NCI-H2196 treated with DMSO at 0.1 percent for 48 hours (cell line): ENCODE data around the gene TRIM6.
"Not testable (repeated sequence)": the region's sequence is repeated elsewhere in the genome, so short reads cannot be mapped to it uniquely, and the experiment has no call there.

Experiments used
- DNase-seq: peaks from one replicate; lab custom pipeline; 2025; ENCODE audit not compliant: unreplicated experiment; lab: John Stamatoyannopoulos, UW

The TRIM6 gene

GRCh38 chr11:5596607-5597201, at the start of gene TRIM6:
TRIM6 (plus strand) TSS chr11:5596637; CDS start chr11:5596898, 261 bp downstream.
- DNase-seq = no peak

GRCh38 chr11:5547982-5548381, 48.5 kb upstream of the TRIM6 start:
- no peak for DNase-seq

- no peak for DNase-seq
Measured at GRCh38 chr11:5548440-5548839, 48.0 kb upstream of the TRIM6 start, which contains the start of gene OR52H1. OR52H1 (minus strand) TSS chr11:5548540; CDS start chr11:5545505, 3,035 bp downstream.

DNA sequence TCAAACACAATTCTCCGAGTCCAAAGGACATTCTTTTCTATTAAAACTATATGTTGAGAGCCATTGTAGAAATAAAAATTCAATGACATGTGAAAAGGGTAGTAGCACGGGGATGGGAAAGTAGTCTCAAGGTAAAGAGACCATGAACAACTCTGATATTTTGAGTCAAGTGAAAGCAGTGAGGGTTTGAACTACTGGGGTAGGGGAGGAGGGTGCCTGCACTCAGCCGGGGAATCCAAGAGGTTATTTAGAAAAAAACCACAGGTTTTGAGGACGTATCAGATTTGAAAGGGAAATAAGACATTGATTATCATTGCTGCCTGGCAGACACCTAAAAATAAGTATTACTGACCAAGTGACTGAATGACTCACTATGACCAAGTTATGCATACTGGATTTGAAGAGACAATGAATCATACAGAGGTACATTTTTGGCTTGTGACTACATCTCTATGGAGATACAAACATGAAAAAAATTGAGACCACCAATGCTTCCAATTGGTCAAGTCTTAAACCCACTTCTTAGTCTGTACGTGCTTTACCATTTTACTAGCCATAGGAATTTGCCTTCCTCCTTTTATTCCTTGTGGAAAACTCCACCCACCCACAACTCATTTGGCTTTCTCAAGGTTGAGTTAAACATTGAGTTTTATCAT, 45.9 kb upstream of the TRIM6 start:
- DNase-seq = no peak

DNA sequence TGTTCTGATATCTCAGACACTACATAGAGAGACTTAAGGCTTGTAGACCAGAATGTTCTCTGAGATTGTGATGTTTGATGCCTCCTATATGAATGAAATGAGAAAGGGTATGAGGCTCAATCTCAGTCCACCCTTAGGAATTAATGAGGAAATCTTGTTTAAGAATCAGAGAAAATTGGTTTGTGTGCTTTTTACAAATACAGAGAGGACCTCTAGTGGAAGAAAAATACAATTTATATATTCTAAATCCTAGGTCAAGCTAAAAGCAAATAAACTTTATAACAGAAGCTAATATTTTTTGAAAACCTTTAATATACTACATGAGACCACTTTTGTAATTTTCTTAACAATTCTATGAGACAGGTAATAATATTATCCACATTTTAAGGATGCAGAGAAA, 43.1 kb upstream of the TRIM6 start:
- DNase-seq = no peak

GRCh38 chr11:5556596-5557188, 39.7 kb upstream of the TRIM6 start:
- DNase-seq = no peak

DNA sequence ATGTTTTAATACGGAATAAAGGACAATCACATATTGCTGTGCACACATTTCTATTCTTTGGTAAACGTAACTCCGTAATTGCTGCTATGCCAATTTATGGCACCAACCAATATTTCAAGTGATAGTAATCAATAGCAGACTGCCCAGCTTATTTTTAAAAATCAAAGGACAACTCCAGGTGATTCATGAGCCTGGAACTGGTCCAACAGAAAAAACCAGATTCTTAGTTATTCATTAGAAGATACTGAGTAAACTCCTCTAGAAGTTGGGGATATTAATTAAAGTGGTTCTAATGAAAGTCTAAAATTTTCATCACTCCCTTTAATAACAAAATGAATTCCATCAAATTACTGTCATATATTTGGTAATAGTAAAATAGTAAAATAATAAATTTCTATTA, 38.7 kb upstream of the TRIM6 start:
- DNase-seq = no peak

- DNase-seq = no peak
Measured at GRCh38 chr11:5564259-5565019, 32.0 kb upstream of the TRIM6 start.

DNA sequence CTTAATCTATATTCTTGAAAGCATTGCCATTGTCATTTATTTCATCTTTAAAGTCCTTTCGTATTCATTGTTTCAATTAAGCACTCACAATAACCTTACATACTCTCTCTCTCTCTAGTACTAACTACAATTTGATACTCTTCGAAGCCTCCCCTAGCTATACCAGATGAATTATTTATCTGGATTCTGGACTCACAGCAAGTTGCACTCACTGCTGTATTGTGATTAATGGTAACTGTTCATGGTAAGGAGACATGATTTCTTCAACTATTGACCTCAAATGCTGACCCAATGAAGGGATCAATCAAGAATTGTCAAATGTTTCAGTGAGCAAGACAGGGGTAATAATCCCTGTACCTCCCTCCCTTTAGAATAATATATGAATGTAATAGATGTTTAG, 21.8 kb upstream of the TRIM6 start:
- DNase-seq = no peak

DNA sequence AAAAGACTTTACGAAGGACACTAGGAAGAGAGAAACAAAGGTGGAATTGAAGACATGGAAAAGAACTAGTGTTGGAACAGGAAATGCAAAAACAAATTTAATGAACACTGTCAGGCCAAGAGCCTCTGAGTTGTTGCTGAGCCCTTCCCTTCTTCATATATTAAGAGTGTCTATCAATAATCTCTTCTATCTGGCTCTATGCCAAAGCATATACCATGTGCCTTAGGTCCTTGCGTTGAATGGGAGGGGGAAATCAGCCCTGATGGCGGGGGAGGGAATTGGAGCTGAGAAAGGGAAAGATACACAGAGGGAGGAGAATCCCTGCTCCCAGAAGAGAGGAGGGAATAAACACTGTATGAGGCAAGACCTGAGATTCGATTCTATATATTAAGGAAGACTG, 21.3 kb upstream of the TRIM6 start:
- DNase-seq = no peak

DNA sequence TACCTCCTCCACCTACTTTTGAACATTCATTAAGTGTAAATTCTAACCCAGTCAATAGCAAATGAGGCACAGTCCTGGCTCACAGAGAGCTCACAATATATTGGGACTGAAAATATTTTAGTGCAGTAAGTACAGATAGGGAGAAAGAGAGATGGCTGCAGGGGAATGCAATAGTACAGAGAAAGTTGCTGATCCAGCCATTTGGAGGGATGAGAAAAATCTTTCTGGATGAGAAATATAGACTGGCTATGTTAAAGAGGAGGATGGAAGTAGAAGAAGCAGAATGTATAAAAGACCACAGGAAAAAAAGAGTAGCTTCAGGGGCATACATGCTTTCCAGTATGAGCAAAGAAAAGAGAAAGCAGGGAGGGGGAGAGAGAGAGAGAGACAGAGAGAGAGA, 19.3 kb upstream of the TRIM6 start:
- no peak for DNase-seq

DNA sequence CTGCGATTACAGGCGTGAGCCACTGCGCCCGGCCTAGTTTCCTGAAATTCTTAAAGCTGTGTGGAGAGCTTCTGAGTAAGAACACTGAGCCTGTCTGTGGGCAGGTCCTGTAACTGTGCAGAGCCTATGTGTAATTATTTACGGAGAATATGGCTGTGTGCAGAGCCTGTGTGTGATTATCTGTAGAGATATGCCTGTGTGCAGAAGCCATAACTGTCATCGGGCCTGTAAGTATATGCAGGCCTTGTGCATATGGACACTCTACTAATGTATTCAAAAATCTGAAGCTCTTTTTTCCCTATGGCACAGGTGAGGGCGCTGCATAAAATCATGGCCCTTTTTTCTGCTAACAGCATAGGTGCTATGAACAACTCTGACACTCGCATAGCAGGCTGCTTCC, 15.9 kb upstream of the TRIM6 start, which contains the start of gene OR52B6:
Gene OR52B6 (plus strand): TSS at position 301 of the 400 bp plus-strand sequence. CDS start 0 bp downstream, at position 301.
- DNase-seq = no peak

GRCh38 chr11:5581014-5581413, 15.4 kb upstream of the TRIM6 start:
- no peak for DNase-seq

DNA sequence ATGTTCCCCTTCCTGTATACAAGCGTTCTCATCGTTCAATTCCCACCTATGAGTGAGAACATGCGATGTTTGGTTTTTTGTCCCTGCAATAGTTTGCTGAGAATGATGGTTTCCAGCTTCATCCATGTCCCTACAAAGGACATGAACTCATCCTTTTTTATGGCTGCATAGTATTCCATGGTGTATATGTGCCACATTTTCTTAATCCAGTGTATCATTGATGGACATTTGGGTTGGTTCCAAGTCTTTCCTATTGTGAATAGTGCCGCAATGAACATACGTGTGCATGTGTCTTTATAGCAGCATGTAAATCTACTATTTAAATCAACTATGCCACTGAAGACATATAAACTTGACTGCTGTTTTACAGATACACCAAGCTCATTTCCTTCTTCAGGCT, 12.0 kb upstream of the TRIM6 start:
- DNase-seq = not testable (repeated sequence)

DNA sequence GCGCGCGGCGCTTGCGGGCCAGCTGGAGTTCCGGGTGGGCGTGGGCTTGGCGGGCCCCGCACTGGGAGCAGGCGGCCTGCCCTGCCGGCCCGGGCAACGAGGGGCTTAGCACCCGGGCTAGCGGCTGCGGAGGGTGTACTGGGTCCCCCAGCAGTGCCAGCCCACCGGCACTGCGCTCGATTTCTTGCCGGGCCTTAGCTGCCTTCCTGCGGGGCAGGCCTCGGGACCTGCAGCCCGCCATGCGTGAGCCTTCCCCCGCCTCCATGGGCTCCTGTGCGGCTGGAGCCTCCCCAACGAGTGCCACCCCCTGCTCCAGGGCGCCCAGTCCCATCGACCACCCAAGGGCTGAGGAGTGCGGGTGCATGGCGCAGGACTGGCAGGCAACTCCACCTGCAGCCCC, 6.5 kb upstream of the TRIM6 start:
- not testable (repeated sequence) for DNase-seq

- DNase-seq = no peak
Measured at GRCh38 chr11:5591613-5592012, 4.8 kb upstream of the TRIM6 start.

DNA sequence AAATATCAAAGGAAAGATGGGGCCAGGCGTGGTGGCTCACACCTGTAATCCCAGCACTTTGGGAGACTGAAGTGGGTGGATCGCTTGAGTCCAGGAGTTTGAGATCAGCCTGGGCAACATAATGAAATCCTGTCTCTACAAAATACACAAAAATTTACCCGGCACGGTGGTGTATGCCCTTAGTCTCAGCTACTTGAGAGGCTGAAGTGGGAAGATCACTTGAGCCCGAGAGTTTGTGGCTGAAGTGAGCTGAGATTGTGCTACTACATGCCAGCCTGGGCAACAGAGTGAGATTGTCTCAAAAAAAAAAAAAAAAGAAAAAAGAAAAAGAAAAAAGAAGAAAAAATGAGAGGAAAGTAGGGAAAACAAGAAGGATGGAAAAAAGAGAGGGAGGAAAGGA, 3.8 kb upstream of the TRIM6 start:
- no peak for DNase-seq

DNA sequence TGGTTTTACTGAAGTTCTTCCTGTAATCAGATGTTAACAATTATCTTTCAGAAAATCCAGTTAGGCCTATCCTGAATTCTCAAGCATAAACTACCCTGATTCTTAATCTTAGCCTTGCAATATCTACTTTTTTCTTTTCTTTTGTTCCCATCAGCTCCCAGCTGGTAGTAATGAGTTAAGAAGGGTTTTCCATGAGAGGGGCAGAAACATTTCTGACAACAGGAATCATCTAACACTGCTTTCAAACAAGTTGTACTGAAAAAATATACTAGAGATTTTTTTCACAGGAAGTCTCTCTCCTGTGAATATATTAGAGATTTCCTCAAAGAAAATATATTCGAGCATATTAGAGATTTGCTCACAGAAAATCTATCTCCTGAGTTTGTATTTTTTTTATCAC, 3.3 kb upstream of the TRIM6 start:
- no peak for DNase-seq

GRCh38 chr11:5597953-5598352, 1.5 kb downstream of the TRIM6 start:
- no peak for DNase-seq

DNA sequence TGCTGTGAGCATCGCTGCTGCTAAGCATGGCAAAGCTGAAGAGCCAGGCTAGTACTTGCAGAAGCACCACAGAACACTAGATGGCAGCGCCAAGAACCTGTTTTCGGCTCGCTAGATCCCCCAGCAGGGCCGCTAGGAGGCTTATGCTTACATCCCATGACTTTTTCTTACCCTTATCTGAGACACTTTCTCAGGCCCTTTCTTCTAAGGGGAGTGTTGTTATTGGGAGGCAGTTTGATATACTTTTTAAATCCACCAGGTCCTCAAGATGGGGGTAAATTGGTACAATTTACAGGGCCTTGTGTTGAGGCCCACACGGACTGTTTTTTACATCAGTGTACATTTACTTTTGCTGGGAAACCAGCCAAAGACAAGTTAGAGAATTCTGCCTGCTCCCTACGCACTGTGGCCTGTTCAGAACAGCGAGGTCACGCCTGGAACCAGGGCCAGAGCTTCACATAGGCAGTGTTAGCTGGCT, 4.0 kb downstream of the TRIM6 start:
- no peak for DNase-seq

DNA sequence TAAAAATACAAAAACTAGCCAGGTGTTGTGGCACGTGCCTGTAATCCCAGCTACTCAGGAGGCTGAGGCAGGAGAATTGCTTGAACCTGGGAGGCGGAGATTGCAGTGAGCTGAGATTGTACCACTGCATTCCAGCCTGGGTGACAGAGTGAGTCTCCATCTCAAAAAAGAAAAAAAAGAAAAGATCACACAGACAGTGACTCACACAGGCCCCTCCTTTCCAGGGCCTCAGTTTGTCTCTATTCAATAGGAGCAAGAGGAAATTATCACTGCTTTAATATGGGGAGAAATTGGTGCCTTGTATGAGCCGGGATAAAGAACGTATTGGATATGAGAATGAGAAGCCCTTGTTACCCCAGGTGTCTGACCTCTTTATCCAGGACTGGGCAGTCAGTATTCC, 6.4 kb downstream of the TRIM6 start:
- DNase-seq = not testable (repeated sequence)

DNA sequence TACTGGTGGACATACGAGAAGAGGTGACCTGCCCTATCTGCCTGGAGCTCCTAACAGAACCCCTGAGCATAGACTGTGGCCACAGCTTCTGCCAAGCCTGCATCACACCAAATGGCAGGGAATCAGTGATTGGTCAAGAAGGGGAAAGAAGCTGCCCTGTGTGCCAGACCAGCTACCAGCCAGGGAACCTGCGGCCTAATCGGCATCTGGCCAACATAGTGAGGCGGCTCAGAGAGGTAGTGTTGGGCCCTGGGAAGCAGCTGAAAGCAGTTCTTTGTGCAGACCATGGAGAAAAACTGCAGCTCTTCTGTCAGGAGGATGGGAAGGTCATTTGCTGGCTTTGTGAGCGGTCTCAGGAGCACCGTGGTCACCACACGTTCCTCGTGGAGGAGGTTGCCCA, 6.9 kb downstream of the TRIM6 start:
- no peak for DNase-seq
